H1 (cell line): ENCODE measurements around the gene CEP250. TPM values are rescaled to one million over a fixed set of nuclear protein-coding genes. Genes with fewer than 3 reads are reported as not detected.

ENCODE experiments used
- CTCF ChIA-PET: fragments of 300-600 bp; sonication (Branson Sonifier 250); formaldehyde crosslinking; loops from one replicate; lab custom pipeline; 2021; ENCODE audit not compliant: partially characterized antibody; lab: Charles Lee
- POLR2A ChIA-PET: fragments of 300-600 bp; sonication (Branson Sonifier 250); formaldehyde crosslinking; loops from one replicate; lab custom pipeline; 2021; ENCODE audit warnings: inconsistent platforms; ENCODE audit not compliant: partially characterized antibody; lab: Charles Lee
- DNase-seq, 2 experiments: peaks; one replicate each; pipeline versions ENCODE4 v3.0.0 to v3.0.0-alpha.2; 2010 to 2022; ENCODE audit warnings: low spot score in 2 of 2, low read depth in 1 of 2, mixed read lengths in 1 of 2
- FAIRE-seq: peaks from 2 replicates; lab custom pipeline; 2011; peaks lifted over from hg19 to GRCh38; lab: Jason Lieb, UNC
- H2AFZ ChIP-seq: 2 replicates; pipeline ENCODE4 v1.8.1; 2012; ENCODE audit warnings: low read length, inconsistent platforms
- H2AK5ac ChIP-seq: 2 replicates; pipeline ENCODE4 v1.6.1; 2013; ENCODE audit warnings: low read depth, low read length
- H2BK120ac ChIP-seq: replicated peaks from 2 replicates; pipeline ENCODE3; 2013; ENCODE audit warnings: low read depth, low read length, inconsistent platforms
- H2BK12ac ChIP-seq: 2 replicates; pipeline ENCODE4 v1.6.1; 2013; ENCODE audit warnings: low read depth, low read length
- H2BK15ac ChIP-seq: 2 replicates; pipeline ENCODE4 v1.6.1; 2013; ENCODE audit warnings: low read length
- H2BK20ac ChIP-seq: 2 replicates; pipeline ENCODE4 v1.6.1; 2013; ENCODE audit warnings: low read length
- H2BK5ac ChIP-seq: 2 replicates; pipeline ENCODE4 v1.6.1; 2013; ENCODE audit warnings: low read depth, low read length
- H3K14ac ChIP-seq: 2 replicates; pipeline ENCODE4 v1.6.1; 2013; ENCODE audit warnings: inconsistent platforms; ENCODE audit not compliant: insufficient read length
- H3K18ac ChIP-seq: 2 replicates; pipeline ENCODE4 v1.6.1; 2013; ENCODE audit warnings: low read length; ENCODE audit errors: extremely low read depth
- H3K23ac ChIP-seq: 2 replicates; pipeline ENCODE4 v1.6.1; 2013; ENCODE audit warnings: inconsistent platforms; ENCODE audit not compliant: insufficient read length
- H3K23me2 ChIP-seq: 2 replicates; pipeline ENCODE4 v1.6.1; 2013; ENCODE audit warnings: low read depth, low read length
- H3K27ac ChIP-seq: 2 replicates; pipeline ENCODE4 v1.6.1; 2011; ENCODE audit warnings: low read depth, low read length, inconsistent platforms
- H3K27me3 ChIP-seq, 4 experiments: replicated peaks in 1 of 4; 1 replicate in 1 of 4; 2 replicates in 3 of 4; pipeline versions ENCODE4 v1.6.1 to v1.8.1; 2011 to 2013; ENCODE audit warnings: low read length in 3 of 4, mild to moderate bottlenecking in 3 of 4, inconsistent platforms in 2 of 4, mixed read lengths in 2 of 4, moderate library complexity in 1 of 4; ENCODE audit not compliant: control insufficient read depth in 3 of 4, insufficient read depth in 3 of 4; ENCODE audit errors: extremely low read depth in 1 of 4
- H3K36me3 ChIP-seq, 4 experiments: 2 replicates each; pipeline versions ENCODE4 v1.6.1 to v1.8.1; 2011 to 2013; ENCODE audit warnings: mild to moderate bottlenecking in 4 of 4, low read length in 3 of 4, moderate library complexity in 2 of 4, control low read depth in 1 of 4, inconsistent platforms in 1 of 4; ENCODE audit not compliant: insufficient read depth in 4 of 4, control insufficient read depth in 2 of 4
- H3K4ac ChIP-seq: replicated peaks from 2 replicates; pipeline ENCODE3; 2013; ENCODE audit warnings: low read length, low read depth, mixed read lengths, inconsistent platforms; ENCODE audit not compliant: insufficient read length
- H3K4me1 ChIP-seq, 4 experiments: replicated peaks in 1 of 4; 1 replicate in 1 of 4; 2 replicates in 3 of 4; pipeline versions ENCODE4 v1.6.1 to v1.8.1; 2011 to 2013; ENCODE audit warnings: low read length in 3 of 4, inconsistent platforms in 2 of 4, mixed read lengths in 1 of 4; ENCODE audit not compliant: insufficient read depth in 4 of 4, control insufficient read depth in 3 of 4
- H3K4me2 ChIP-seq, 2 experiments: 2 replicates each; pipeline versions ENCODE4 v1.6.1 to v1.8.1; 2011 to 2013; ENCODE audit warnings: low read depth in 2 of 2, low read length in 2 of 2, control low read depth in 1 of 2, inconsistent platforms in 1 of 2, mild to moderate bottlenecking in 1 of 2; ENCODE audit not compliant: insufficient read depth in 1 of 2
- H3K4me3 ChIP-seq, 4 experiments: fragments of 200-600, 300-600 bp in 1 of 4; sonication (generic), shearing (Covaris generic), sonication (Bioruptor Twin) in 1 of 4; 2 replicates each; pipeline versions ENCODE4 v1.5.1 to v1.8.1; 2011 to 2016; ENCODE audit warnings: low read length in 4 of 4, low read depth in 3 of 4, control low read depth in 2 of 4, inconsistent platforms in 2 of 4, mild to moderate bottlenecking in 2 of 4, mixed read lengths in 1 of 4, moderate library complexity in 1 of 4; ENCODE audit not compliant: insufficient read depth in 2 of 4; ENCODE audit errors: extremely low read depth in 1 of 4
- H3K56ac ChIP-seq: replicated peaks from 2 replicates; pipeline ENCODE3; 2013; ENCODE audit warnings: low read depth, mild to moderate bottlenecking, mixed read lengths, low read length, inconsistent platforms; ENCODE audit not compliant: insufficient read length
- H3K79me1 ChIP-seq: 2 replicates; pipeline ENCODE4 v1.6.1; 2013; ENCODE audit warnings: low read depth, low read length, control low read depth
- H3K79me2 ChIP-seq, 2 experiments: 2 replicates each; pipeline versions ENCODE4 v1.6.1 to v1.8.1; 2012 to 2013; ENCODE audit warnings: low read length in 2 of 2, mild to moderate bottlenecking in 2 of 2, inconsistent platforms in 1 of 2; ENCODE audit not compliant: insufficient read depth in 2 of 2, control insufficient read depth in 1 of 2
- H3K9ac ChIP-seq, 4 experiments: replicated peaks in 1 of 4; 1 replicate in 1 of 4; 2 replicates in 3 of 4; pipeline versions ENCODE4 v1.6.1 to v1.8.1; 2011 to 2013; ENCODE audit warnings: low read depth in 3 of 4, low read length in 3 of 4, control low read depth in 2 of 4, mild to moderate bottlenecking in 2 of 4, moderate library complexity in 2 of 4, inconsistent platforms in 1 of 4; ENCODE audit errors: extremely low read depth in 1 of 4
- H3K9me3 ChIP-seq, 2 experiments: 2 replicates each; pipeline versions ENCODE4 v1.6.1 to v1.8.1; 2012 to 2013; ENCODE audit warnings: mild to moderate bottlenecking in 2 of 2, moderate library complexity in 2 of 2, control low read depth in 1 of 2, inconsistent platforms in 1 of 2, low read depth in 1 of 2, low read length in 1 of 2, mixed read lengths in 1 of 2; ENCODE audit not compliant: insufficient read depth in 2 of 2
- H4K20me1 ChIP-seq, 2 experiments: replicated peaks in 1 of 2; 2 replicates each; pipeline versions ENCODE3 to v1.8.1; 2011 to 2013; ENCODE audit warnings: inconsistent platforms in 2 of 2, low read length in 2 of 2, mild to moderate bottlenecking in 1 of 2; ENCODE audit not compliant: insufficient read depth in 2 of 2, control insufficient read depth in 1 of 2
- H4K5ac ChIP-seq: 2 replicates; pipeline ENCODE4 v1.6.1; 2013; ENCODE audit warnings: low read length, low read depth, mixed read lengths, inconsistent platforms; ENCODE audit not compliant: insufficient read length
- H4K8ac ChIP-seq: 2 replicates; pipeline ENCODE4 v1.8.0; 2013; ENCODE audit warnings: mild to moderate bottlenecking, moderate library complexity, low read length, inconsistent platforms; ENCODE audit not compliant: insufficient read depth; ENCODE audit errors: extremely low read depth
- H4K91ac ChIP-seq: replicated peaks from 2 replicates; pipeline ENCODE3; 2013; ENCODE audit warnings: low read length, mixed read lengths, inconsistent platforms; ENCODE audit not compliant: insufficient read length
- BACH1 ChIP-seq: IDR thresholded peaks from 2 replicates; pipeline ENCODE4 v1.6.1; 2012; ENCODE audit warnings: low read length, improper control_type of control experiment
- CHD1 ChIP-seq: IDR thresholded peaks from 2 replicates; pipeline ENCODE4 v1.6.1; 2012; ENCODE audit warnings: low read depth, low read length, improper control_type of control experiment
- WGBS, 2 experiments: shearing (Covaris generic) in 1 of 2; methylation state at CpG; one replicate each; pipeline versions ENCODE4 v1.1.6 to v1.1.7; 2013 to 2015; ENCODE audit warnings: low lambda C conversion rate in 2 of 2, mixed read lengths in 2 of 2, inconsistent platforms in 1 of 2, low coverage in 1 of 2, missing lambda C conversion rate in 1 of 2; ENCODE audit not compliant: insufficient replicate concordance in 2 of 2, insufficient coverage in 1 of 2, insufficient read length in 1 of 2; ENCODE audit errors: extremely low coverage in 1 of 2, missing lambda C conversion rate in 1 of 2; 5-methylcytosine and 5-hydroxymethylcytosine counted together
- polyA plus RNA-seq, 7 experiments: library from polyadenylated mRNA; depleted of rRNA in 3 of 7; stranded (reverse) in 5 of 7; unstranded in 2 of 7; fragments of >200 nt in 5 of 7; fragments of 200-250 nt in 2 of 7; gene quantifications; 1 replicate in 5 of 7; 2 replicates in 1 of 7; 4 replicates in 1 of 7; pipeline versions ENCODE4 v1.2.1 to v1.2.3, GENCODE V29; 2011 to 2013; ENCODE audit warnings: missing spikeins in 2 of 7, mixed read lengths in 2 of 7
- total RNA-seq: library from RNA; stranded (reverse); fragmentation: NEBNext Ultra II Directional; extraction: Animal tissue kit (Norgen Biotek cat#: 25700); gene quantifications from 2 replicates; pipeline ENCODE4 v1.2.1, GENCODE V29; 2021

CEP250 gene
- total and polyA plus RNA-seq, 2 of the 8 experiments (the other 6 are each of a cell fraction or from before 2014, with no cell fraction given) = 2.6 to 33.7 TPM

DNA sequence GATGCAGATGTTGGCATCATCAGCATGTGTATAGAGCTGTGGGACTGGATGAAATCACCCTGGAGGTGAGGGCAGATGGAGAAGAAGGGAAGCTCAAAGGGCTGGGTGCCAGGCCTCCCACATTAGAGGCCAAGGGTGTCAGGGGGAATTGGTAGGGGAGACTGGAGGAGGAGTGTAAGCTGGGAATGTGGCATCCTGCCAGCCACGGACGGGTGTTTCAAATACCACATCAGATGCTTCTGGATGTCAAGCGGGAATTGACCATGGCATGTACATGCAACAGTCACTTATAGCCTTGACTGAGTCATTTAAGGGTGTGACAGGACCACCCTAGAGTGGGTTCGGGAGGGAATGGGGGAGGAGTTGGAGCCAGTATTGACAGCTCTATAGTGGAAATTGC is 96.1 kb downstream of the CEP250 start:
- no peak overlapping the region for H2BK15ac ChIP-seq
- peaks cover 4% of the 10 kb centered on the region; the same call in 1 of the 2 replicates for H3K23me2 ChIP-seq
- no peaks in the 10 kb centered on the region for H3K79me1 ChIP-seq
- no peak overlapping the region for H4K8ac ChIP-seq
- no peaks in the 10 kb centered on the region for H3K79me2 ChIP-seq
- DNase-seq = no peak
- H2BK12ac ChIP-seq = no peak overlapping the region
- ChIA-PET CTCF (interaction anchor here (0.6 to 1.4 kb wide), 5 partner anchors 9 to 87 kb away, joined by 3 to 7 read pairs (median 4); no protein-coding TSS in a partner anchor), POLR2A (interaction anchor here (0.7 to 4.1 kb wide), 5 partner anchors 9 to 113 kb away, joined by 3 to 30 read pairs (median 3); partner anchors contain the start of gene ERGIC3)
- no peak overlapping the region for H4K5ac ChIP-seq
- no peak overlapping the region for H3K4me2 ChIP-seq
- H3K27ac ChIP-seq = no peak overlapping the region
- peaks cover 0 to 4% of the 10 kb centered on the region in 2 experiments for H4K20me1 ChIP-seq
- 94% methylated on average over 4 of the region's 4 CpGs; no CpG with 5 or more reads in 1 of the 2 experiments for WGBS, 2 experiments
- no peak overlapping the region for H2BK5ac ChIP-seq
- H3K27me3 ChIP-seq = no peaks in the 10 kb centered on the region
- H3K18ac ChIP-seq = no peak overlapping the region
- FAIRE-seq = no peak
- H3K56ac ChIP-seq = no peak overlapping the region
- no peak overlapping the region for H2BK20ac ChIP-seq
- no peak overlapping the region for H3K4ac ChIP-seq
- H3K23ac ChIP-seq = no peak overlapping the region
- no peak overlapping the region for H3K4me3 ChIP-seq
- H2BK120ac ChIP-seq = no peak overlapping the region
- no peak overlapping the region for H3K9ac ChIP-seq
- no peaks in the 10 kb centered on the region for H3K9me3 ChIP-seq
- no peaks in the 10 kb centered on the region for H3K4me1 ChIP-seq
- H2AFZ ChIP-seq = no peak overlapping the region
- no peak overlapping the region for H3K14ac ChIP-seq
- H2AK5ac ChIP-seq = no peak overlapping the region
- H3K36me3 ChIP-seq = peaks cover 12 to 69% (median 28%) of the 10 kb centered on the region in 4 experiments; a peak in 7 of 8 replicates
- H4K91ac ChIP-seq = no peak overlapping the region
- TF ChIP-seq CHD1 = no peak
- TF ChIP-seq BACH1 = no peak
